Measurements from ENCODE around the gene WHRN.

DNA sequence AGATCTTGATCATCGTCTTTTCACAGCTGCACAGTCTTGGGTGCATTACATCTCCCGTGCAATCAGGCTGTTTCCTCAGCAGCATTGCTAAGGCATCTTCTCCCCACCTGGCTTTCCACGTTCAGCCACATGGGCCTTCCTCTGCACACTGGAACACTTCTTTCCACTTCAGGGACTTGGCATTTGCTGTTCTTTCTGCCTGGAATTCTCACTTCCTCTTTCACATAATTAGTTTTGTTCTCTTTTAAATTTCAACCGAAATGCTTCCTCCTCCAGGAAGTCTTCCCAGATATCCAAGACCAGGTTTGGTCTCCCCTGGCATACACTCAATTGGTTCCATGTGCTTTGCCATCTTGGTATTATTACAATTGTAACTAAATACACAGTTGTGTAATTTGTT is 43.8 kb downstream of the WHRN start:
- TF ChIP-seq, protein P1, sequence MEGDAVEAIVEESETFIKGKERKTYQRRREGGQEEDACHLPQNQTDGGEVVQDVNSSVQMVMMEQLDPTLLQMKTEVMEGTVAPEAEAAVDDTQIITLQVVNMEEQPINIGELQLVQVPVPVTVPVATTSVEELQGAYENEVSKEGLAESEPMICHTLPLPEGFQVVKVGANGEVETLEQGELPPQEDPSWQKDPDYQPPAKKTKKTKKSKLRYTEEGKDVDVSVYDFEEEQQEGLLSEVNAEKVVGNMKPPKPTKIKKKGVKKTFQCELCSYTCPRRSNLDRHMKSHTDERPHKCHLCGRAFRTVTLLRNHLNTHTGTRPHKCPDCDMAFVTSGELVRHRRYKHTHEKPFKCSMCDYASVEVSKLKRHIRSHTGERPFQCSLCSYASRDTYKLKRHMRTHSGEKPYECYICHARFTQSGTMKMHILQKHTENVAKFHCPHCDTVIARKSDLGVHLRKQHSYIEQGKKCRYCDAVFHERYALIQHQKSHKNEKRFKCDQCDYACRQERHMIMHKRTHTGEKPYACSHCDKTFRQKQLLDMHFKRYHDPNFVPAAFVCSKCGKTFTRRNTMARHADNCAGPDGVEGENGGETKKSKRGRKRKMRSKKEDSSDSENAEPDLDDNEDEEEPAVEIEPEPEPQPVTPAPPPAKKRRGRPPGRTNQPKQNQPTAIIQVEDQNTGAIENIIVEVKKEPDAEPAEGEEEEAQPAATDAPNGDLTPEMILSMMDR (IDR thresholded peaks at IDR 0.05): no peak
- TF ChIP-seq POLR2A (IDR thresholded peaks at IDR 0.05): no peak
